K562 (cell line): Measurements from ENCODE around the gene AMT. TPM values are rescaled to one million over a fixed set of nuclear protein-coding genes. Genes with fewer than 3 reads are reported as not detected.

ENCODE experiments used
- FOXK1 ChIP-seq: sonication (generic); formaldehyde crosslinking; IDR thresholded peaks from 2 replicates; pipeline ENCODE4 v1.8.0; 2022; ENCODE audit warnings: missing genetic modification reagents, mild to moderate bottlenecking, borderline replicate concordance
- HDGF ChIP-seq: fragments of 450-650 bp; IDR thresholded peaks from 2 replicates; pipeline ENCODE4 v1.6.1; 2016
- HMBOX1 ChIP-seq: sonication (generic); IDR thresholded peaks from 2 replicates; pipeline ENCODE4 v1.6.1; 2016
- ILK ChIP-seq: fragments of 450-650 bp; IDR thresholded peaks from 2 replicates; pipeline ENCODE4 v1.6.1; 2016; ENCODE audit warnings: missing genetic modification characterization, low read depth, mild to moderate bottlenecking, missing compliant biosample characterization, moderate library complexity, borderline replicate concordance
- MTA2 ChIP-seq: fragments of 450-650 bp; IDR thresholded peaks from 2 replicates; pipeline ENCODE4 v1.6.1; 2016; ENCODE audit warnings: low read depth
- NR2F6 ChIP-seq: fragments of 450-650 bp; formaldehyde crosslinking; IDR thresholded peaks from 2 replicates; pipeline ENCODE4 v1.4.0; 2020; ENCODE audit warnings: mild to moderate bottlenecking
- PHF8 ChIP-seq: fragments of 200-600 bp; sonication (generic); IDR thresholded peaks from 2 replicates; pipeline ENCODE4 v1.6.1; 2012; ENCODE audit warnings: mixed run types, mild to moderate bottlenecking, inconsistent platforms, low read length, moderate library complexity, borderline replicate concordance
- POLR2AphosphoS5 ChIP-seq: IDR thresholded peaks from 2 replicates; pipeline ENCODE4 v1.6.1; 2011; ENCODE audit warnings: mild to moderate bottlenecking, low read depth, low read length, moderate library complexity; ENCODE audit not compliant: control insufficient read depth, insufficient read depth
- TEAD1 ChIP-seq, 2 experiments: fragments of 450-650 bp in 1 of 2; sonication (generic) in 1 of 2; formaldehyde crosslinking; IDR thresholded peaks; 2 replicates each; pipeline versions ENCODE4 v1.4.0 to v1.8.0; 2020 to 2022; ENCODE audit warnings: mild to moderate bottlenecking in 2 of 2, missing genetic modification reagents in 1 of 2
- ZNF133 ChIP-seq: fragments of 250-450 bp; sonication (Bioruptor Pico); IDR thresholded peaks from 2 replicates; pipeline ENCODE4 v1.4.0; 2020; ENCODE audit warnings: mild to moderate bottlenecking
- ZNF232 ChIP-seq: sonication (generic); formaldehyde crosslinking; IDR thresholded peaks from 2 replicates; pipeline ENCODE4 v1.8.0; 2022; ENCODE audit warnings: mild to moderate bottlenecking, missing genetic modification reagents
- ZNF384 ChIP-seq: IDR thresholded peaks from 2 replicates; pipeline ENCODE4 v1.6.1; 2012; ENCODE audit warnings: low read depth, low read length, improper control_type of control experiment
- ZNF395 ChIP-seq: fragments of 200-800 bp; sonication (Bioruptor generic); IDR thresholded peaks from 2 replicates; pipeline ENCODE4 v1.6.1; 2017; ENCODE audit warnings: missing genetic modification characterization, missing compliant biosample characterization
- polyA plus RNA-seq, 8 experiments: library from polyadenylated mRNA; depleted of rRNA in 4 of 8; stranded (reverse) in 5 of 8; unstranded in 3 of 8; fragments of >200 nt; fragmentation: Nextera tagmentation in 2 of 8; fragmentation: Illumina TruSeq in 1 of 8; extraction: Ambion mirVana in 2 of 8; extraction: Trizol in 1 of 8; gene quantifications; 2 replicates each; pipeline versions ENCODE4 v1.2.1 to v1.2.3, GENCODE V29; 2011 to 2014; ENCODE audit warnings: inconsistent platforms in 1 of 8, missing spikeins in 1 of 8
- total RNA-seq, 7 experiments: library from RNA; depleted of rRNA in 6 of 7; stranded (reverse); fragments of >200 nt in 6 of 7; fragmentation: Illumina TruSeq in 2 of 7; extraction: Trizol in 2 of 7; gene quantifications; 2 replicates each; pipeline versions ENCODE4 v1.2.1 to v1.2.3, GENCODE V29; 2011 to 2021; ENCODE audit warnings: low replicate concordance in 1 of 7
- TF ChIP-seq, protein P1 (sequence below), 2 experiments: fragments of 450-650 bp in 1 of 2; sonication (generic) in 1 of 2; formaldehyde crosslinking in 1 of 2; IDR thresholded peaks; 2 replicates each; pipeline versions ENCODE4 v1.7.1 to v1.9.0; 2016 to 2022; ENCODE audit warnings: inconsistent platforms in 1 of 2, mild to moderate bottlenecking in 1 of 2, missing genetic modification reagents in 1 of 2

AMT gene
- total and polyA plus RNA-seq, 9 of the 15 experiments (the other 6 are each of a cell fraction or from before 2014, with no cell fraction given): 0.14 to 2.1 (median 0.52) TPM

GRCh38 chr3:49465270-49466034, 43.2 kb upstream of the AMT start (continued):
- TF ChIP-seq, protein P1, sequence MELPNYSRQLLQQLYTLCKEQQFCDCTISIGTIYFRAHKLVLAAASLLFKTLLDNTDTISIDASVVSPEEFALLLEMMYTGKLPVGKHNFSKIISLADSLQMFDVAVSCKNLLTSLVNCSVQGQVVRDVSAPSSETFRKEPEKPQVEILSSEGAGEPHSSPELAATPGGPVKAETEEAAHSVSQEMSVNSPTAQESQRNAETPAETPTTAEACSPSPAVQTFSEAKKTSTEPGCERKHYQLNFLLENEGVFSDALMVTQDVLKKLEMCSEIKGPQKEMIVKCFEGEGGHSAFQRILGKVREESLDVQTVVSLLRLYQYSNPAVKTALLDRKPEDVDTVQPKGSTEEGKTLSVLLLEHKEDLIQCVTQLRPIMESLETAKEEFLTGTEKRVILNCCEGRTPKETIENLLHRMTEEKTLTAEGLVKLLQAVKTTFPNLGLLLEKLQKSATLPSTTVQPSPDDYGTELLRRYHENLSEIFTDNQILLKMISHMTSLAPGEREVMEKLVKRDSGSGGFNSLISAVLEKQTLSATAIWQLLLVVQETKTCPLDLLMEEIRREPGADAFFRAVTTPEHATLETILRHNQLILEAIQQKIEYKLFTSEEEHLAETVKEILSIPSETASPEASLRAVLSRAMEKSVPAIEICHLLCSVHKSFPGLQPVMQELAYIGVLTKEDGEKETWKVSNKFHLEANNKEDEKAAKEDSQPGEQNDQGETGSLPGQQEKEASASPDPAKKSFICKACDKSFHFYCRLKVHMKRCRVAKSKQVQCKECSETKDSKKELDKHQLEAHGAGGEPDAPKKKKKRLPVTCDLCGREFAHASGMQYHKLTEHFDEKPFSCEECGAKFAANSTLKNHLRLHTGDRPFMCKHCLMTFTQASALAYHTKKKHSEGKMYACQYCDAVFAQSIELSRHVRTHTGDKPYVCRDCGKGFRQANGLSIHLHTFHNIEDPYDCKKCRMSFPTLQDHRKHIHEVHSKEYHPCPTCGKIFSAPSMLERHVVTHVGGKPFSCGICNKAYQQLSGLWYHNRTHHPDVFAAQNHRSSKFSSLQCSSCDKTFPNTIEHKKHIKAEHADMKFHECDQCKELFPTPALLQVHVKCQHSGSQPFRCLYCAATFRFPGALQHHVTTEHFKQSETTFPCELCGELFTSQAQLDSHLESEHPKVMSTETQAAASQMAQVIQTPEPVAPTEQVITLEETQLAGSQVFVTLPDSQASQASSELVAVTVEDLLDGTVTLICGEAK (IDR thresholded peaks at IDR 0.05): no peak
- TF ChIP-seq, protein P1 (CRISPR knock-in tag; IDR thresholded peaks at IDR 0.05): no peak
- peak; percentile 87 for TF ChIP-seq ZNF384
- no peak for TF ChIP-seq ZNF133 (CRISPR knock-in tag)
- TF ChIP-seq TEAD1 (CRISPR knock-in tag; IDR thresholded peaks at IDR 0.05): 0 out of 4 replicates have a peak, but pooled peaks of 1 of the 2 experiments have one; percentile 32
- no peak for TF ChIP-seq PHF8
- TF ChIP-seq FOXK1: no peak
- peak; percentile 41; the same call in 1 of the 2 replicates for TF ChIP-seq POLR2AphosphoS5
- TF ChIP-seq MTA2: no peak
- TF ChIP-seq ILK: no peak
- TF ChIP-seq HDGF: no peak
- TF ChIP-seq ZNF232 (CRISPR knock-in tag): no peak
- 0 out of 2 replicates have a peak, but pooled peaks have one; percentile 38 for TF ChIP-seq HMBOX1
- 0 out of 2 replicates have a peak, but pooled peaks have one; percentile 35 for TF ChIP-seq ZNF395
- no peak for TF ChIP-seq NR2F6 (CRISPR knock-in tag)
